ENCODE results near the gene CHSY1.
A peak's percentile ranks its signal among the peaks of the same experiment; 100 is the strongest.

Gene CHSY1

DNA sequence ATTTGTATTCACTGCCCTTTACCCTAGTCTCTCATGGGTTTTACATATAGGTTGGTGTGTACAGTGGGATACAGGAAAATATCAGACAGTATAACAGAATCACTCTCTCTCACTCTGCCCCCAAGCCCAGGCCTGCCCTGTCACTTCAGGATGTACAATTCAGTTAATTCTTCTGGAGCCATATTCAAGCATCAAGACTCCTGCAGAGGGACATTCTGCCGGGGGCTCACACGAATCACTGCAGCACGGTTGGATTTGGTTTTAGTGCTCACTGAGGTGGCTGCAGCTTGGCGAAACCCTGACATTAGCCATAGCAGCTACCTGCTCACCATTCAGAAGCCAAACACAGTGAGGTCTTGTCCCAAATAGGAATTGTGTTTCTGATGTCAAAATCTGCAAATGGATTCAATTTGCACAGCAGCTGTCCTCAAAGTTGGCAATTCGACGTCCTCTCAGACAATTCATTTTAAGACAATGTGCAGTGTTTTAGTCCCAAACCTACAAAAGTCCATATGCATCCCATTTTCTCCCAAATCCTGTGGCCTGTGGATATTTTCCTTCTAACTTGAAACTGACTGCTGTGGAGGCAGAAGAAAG lies 82.9 kb downstream of the CHSY1 start:
- no peak for DNase-seq

DNA sequence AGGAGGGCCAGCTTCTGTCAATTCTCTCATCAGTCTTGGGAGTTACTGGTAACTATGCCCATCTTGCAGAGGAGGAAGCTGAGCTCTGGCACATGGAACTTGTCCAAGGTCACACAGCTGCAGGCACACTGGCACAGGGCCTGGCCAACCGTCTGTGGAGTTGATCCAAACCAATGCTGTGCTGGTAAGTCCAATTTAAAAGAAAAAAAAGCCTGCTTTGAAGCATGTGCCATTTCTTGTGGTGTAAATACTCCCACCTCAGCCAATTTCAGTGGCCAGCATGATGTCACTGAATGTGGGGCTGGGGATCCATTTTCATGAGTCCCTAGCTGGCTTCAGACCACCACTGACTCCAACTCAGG lies 83.4 kb downstream of the CHSY1 start:
- no peak for DNase-seq

DNA sequence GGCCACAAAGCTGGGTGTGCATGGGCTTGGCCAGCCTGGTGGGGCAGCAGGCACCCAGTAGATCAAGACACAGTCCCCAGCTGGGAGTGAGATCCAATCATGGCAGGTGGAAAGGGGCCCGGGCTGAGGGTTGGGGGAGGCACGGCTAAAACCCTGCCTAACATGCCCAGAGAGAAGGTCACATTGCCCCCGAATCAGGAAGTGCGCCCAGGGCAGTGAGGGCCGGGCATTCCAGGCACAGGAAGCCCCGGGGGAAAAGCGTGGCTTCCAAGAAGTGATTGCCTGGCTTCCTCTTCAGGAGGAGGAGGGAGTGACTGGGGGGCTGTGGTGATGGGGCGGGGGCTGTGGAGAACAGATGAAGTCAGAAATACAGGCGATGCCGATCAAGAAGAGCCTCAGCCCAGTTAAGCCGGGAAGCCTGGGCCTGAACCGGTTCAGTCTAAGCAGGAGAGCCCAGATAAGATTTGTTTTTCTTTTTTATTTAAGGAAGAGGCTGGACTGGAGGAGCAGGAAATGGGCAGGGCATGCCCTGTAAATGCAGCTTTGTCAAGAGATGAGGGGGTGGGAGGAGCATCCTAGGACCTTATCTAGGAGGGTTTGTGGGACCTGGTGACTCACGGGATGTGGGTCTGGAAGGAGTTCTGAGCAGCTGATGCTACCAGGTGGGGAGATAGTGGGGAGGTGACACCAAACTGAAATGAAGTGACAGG lies 83.9 kb downstream of the CHSY1 start:
- no peak for DNase-seq

DNA sequence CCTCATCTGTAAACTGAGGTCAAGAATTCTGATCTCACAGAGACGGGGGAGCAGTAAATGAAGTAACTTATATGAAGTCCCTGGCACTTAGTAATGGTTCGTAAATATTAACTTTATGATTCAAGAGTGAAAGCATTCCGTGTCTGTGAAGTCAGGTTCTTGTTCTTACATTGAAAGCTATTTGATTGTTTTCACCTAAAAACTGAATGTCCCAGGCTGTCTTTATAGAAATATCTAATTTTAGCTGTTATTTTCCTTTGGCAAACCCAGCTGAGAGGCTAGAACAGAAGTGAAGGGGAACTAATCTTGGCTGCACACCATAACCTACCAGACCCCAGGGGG lies 84.5 kb downstream of the CHSY1 start:
- DNase-seq, result no peak

DNA sequence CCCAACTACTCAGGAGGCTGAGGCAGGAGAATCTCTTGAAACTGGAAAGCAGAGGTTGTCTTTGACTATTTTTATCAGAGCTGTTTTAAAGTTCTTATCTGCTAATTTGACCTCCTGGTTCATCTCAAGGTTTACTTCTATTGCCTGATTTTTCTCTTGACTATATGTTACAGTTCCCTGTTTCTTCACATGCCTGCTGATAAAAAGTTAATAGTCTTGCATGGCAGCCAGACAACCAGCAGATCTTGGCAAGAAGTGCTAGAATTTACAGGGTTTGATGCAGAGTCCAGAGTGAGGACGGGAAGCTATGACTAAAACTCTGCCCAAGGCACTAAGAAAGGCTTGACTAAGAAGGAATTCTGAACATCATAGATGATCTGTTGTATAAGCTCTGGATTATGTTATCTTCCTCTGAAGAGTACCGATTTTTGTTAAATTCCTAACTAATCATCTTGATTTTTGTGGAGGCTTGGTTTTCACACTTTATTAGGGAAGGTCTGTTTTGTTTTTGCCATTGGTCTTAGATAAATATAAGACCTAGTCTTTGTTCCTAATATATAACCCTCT lies 85.9 kb downstream of the CHSY1 start:
- DNase-seq, result no peak

DNA sequence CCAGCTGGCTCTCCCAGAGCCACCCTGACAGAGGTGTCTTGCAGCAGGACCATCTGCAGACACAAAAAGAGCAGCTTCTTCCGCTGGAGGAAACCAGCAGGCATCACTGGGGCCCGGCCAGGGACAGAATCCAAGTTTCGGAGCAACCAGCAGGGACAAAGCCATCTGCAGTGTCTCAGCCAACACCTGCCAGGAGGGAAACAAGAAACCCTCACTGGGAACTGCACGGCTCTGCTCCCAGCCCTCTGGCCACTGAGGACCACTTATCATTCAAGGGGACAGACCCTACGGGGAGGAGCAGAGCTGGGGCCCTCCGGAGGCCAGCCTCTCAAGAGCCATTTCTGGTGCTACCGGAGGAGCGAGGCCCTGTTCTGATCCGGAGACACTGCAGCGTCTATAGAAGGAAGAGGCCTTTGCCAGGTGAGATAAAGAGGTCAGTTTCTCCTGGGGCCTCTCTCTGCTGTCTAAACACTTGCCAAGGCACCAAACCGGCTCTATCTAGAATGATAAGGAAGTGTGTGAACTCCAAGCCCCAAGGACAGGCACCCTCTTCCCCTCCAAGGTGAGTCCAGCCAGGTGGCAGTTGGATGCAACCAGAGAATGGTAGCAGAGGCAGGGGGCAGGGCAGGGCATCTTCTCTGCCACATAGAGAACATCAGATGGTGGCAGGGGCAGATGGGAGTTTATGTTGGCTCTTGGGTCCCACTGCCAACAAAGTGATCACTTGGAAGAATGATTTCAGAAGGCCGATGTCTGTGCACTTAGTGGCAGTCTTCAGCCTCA lies 89.0 kb downstream of the CHSY1 start:
- peak in 1 of 3 experiments; percentile 65 for DNase-seq

DNA sequence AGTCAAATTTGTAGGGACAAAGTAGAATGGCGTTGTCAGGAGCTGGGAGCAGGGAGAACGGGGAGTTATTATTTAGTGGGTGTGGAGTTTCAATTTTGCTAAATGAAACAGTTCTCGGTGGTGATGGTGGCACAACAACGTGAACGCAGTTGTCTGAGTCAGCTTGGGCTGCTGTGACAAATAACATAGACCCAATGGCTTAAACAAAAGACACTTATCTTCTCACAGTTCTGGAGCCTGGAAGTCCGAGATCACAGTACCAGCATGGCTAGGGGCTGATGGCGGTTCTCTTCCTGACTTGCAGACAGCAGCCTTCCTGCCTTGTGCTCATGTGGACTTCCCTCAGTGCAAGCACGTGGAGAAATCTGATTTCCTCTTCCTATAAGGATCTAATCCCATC lies 90.2 kb downstream of the CHSY1 start:
- no peak for DNase-seq

DNA sequence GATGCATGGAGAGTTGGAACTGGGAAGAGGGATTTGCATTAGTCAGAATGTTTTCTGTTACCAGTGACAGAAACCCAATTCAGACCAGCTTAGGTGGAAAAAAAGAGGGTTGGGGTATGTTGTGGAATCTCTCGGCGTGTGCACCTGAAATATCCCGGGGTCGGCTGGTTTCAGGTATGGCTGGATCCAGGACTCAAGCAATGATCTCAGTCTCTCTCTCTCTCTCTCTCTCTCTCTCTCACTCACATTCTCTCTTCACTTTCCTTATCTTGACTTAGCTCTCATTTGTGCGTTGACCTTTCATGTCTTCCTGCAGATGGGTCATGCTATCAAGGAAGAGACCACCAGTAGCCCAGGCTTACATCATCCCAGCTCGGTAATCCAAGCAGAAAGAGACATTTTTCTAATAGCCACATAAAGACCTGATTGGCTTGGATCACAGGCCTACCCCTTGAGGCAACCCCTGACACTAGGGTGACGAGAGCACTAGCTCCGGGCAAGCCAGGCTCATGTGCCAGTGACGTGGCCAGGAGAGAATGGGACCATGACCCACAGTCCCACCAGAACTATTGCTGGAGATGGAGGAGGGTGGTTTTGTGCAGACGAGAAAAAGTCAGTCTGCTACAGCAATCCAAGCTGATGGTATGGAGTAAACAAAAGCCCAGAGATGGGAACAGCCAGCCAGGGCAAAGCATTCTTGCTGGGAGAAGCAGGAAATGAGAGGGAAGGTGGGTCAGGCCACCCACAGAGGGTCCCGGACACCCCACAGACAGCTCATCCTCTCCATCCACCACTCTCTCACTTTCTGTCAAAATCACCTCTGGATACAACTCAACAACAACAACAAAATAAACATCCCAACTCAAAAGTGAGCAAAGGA lies 91.7 kb downstream of the CHSY1 start:
- DNase-seq, result no peak

DNA sequence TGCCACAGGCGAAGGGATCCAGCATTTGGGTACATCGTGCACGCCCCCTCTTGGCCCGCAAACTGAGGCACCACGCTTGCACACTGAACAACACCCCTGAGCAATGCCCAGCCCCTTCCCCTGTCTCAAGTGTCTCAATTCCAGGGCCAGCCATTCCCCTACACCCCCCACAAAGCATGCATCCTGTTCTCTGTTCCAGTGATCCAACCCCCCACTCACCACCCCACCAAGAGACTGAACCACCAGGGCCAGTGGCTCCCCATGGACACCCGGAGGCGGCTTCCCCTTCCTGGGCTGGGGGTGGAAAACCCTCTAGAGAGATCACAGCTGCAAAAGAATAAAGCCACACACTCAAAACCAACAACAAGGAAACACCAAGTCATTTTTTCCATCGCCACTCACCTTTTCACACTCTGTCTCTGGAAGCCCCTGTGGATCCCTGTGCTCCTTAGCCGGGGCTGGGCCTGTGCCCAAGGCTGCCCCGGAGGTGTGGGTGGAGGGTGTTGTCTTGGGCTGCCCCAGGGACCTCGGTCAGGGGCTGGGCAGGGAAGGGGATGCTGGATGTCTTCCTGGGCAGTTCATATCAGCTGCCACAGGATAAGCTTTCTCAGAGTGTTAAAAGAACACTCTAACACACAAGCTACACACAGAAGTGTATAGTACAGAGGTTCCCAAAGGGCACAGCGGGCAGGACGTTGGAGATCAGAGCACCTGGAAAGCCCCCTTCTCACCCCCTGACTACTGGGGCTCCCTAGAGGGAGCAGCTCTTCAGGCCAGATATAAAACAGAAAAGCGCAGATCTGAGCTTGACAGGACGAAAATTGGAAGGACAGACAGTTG lies 92.5 kb downstream of the CHSY1 start:
- DNase-seq, result no peak

DNA sequence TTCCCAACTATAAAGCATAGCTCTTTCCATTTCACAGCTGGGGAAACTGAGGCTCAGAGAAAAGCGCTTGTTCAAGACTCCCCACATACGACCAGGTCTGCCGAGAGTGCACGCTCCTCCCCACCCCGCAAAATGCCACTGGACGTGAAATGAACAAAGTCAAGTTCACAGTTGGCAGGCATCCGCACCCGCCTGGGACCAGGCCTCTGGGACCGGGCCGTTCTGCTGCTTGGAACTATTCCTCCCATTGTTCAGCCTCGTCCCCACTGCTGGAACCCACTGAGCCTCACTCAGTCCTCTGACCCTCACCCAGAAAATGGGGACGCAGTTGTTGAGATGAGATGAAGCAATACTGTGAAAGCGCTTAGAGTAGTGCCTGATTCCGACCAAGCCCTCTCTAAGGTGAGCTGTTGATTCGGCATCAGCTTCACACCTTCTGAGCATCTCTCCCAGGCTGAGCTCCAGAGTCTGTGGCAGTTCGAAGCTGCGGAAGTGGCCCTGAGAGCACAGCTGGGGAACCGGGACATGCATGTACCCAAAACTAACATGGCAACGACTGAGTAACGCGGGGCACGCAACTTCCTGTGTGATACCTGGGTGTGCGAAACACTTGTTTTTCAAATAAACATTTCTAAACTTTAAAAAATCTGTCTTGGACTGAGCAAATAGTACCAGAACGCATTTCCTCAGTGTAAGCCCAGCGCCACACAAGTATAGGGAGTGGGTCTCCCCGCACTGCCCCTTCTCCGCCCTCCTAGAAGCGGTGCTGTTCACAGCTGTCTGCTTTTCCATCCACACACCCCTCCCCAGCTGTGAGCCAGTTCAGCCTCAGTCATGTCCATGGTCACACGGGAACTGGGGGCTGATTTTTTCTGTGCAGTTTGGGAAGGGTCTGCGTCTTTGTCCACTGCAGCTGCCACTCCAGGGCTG lies 93.4 kb downstream of the CHSY1 start:
- DNase-seq, result no peak

DNA sequence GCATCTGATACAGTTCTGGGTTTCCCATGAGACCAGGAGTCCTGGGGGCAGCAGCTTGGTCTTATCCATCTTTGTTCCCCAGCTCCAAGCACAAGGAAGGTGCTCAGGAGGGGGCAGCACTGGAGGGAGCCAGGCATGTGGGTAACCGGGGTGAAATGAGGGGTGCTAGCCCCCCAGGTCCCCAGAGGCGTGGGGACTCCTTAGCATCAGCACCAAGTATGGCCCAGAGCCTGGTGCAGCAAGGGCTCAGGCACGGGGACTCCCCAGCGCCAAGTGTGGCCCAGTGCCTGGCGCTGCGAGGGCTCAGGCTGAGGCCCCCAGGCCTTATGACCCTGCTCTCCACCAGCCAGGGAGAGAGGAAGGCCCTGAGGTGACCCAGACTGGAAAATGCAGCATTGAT lies 94.1 kb downstream of the CHSY1 start:
- no peak for DNase-seq

DNA sequence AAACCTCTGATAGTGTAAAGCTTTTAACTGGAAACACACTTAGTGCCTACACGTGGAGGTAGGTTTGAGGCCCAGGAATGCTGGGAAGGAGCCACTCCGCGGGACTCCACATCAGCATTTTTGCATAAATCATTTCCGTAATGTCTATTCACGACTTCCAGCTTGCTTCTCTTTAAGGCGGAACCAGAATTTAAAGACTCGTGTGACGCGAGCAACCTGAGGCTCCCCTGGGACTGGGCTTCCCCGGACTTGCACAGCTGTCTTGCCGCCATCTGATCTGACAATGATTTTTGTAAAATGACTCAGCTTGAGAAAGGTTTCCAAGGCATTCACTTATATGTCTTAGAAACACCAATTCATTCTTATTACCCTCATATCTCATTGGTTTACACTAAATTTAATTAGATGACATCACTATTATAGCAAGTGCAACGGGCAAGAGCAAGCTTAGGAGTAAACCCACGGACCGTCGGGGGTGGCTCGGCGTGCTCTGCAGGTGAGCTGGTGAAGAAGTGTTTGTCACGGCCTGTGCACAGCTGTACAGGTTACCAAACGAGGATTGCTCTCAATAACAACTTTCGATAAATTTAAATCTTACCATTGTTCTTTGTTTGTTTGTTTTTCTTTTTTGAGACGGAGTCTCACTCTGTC lies 95.2 kb downstream of the CHSY1 start:
- DNase-seq, result peak in 1 of 3 experiments; percentile 92

DNA sequence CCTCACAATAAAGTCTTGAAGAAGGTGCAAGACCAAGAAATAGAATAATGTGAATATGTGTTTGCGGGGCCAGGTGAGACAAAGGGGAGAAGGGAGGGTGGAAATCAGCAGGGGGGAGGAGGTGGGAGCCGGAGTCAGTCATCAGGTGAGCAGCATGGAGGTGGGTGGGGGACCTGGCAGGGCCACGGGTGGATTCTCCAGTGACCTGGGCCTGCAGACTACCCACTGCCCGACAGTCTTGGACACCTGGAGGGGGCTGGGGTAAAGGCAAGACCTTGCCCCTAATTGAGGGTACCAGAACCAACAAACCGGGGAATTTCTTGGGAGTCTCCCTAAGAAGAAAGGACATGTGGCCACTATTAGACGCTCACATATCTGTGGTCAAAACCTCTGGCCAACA lies 95.8 kb downstream of the CHSY1 start:
- DNase-seq, result no peak

DNA sequence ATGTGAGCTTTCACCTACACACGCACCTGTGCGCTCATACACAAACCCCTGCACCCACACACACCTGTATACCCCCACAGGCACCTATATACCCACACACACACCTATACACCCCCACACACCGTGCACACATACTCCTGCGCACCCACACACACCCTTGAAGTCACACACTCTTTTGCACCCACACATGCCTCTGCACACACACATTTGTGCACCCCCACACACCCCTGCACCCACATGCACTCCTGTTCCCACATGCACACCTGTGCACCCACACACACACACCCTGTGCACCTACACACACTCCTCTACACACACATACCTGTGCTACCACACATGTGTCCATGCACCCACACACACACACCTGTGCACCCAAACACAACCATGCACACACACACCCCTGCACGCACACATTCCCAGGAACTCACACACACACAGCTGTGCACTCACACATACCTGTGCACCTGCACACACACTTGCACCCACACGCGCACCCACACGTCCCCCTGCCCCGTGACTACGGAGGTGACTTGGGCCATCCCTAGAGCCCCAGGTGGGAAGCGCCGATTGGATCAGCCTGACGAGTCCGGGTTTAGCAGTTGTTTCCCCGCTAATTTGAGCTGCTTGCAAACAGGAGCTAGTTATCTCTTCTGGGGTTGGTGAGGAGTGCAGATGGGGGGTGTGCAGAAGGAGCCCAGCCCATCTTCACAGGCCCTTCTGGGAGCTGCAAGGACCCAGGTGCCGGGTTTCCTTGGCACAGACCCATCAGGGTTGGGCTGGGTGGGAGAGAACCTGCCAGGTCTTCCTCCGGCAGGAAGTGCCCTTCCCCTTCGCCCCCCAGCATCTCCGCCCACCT lies 97.8 kb downstream of the CHSY1 start:
- DNase-seq, result no peak

DNA sequence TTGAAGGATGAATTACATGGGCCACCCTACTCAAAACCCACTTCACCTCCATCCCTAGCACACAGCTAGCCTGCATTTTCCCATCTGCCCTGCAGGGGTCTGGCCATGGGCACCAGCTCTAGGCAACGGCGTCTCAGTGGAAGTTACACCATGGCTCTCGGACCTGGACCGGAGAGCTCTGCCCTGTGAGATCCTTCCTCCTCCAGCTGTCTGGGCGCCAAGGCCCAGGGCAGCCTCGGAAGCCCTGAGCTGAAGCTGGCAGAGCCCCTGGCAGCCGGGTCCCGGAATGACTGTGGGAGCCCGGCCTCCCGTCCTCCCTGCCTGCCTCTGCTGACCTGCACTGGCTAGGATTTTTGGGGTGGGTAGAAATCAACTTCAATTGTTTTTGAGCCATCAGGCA lies 98.9 kb downstream of the CHSY1 start:
- DNase-seq, result no peak

DNA sequence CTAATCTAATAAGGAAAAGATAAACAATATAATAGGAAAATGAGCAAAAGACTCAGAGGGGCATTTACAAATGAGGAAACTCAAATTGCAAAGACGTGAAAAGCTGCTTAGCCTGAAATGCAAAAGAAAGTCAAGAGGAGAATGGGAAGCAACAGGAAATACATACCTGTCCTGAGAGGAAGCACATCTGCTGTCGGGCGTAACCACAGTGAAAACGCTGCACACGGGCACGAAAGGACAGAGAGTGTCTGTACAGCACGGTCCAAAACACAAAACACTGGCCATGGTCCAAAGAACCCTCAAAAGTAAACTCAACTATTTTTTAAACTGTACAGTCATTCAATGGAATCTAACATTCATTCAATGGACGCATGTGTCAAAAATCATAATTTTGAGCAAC lies 100.6 kb downstream of the CHSY1 start:
- no peak for DNase-seq

DNA sequence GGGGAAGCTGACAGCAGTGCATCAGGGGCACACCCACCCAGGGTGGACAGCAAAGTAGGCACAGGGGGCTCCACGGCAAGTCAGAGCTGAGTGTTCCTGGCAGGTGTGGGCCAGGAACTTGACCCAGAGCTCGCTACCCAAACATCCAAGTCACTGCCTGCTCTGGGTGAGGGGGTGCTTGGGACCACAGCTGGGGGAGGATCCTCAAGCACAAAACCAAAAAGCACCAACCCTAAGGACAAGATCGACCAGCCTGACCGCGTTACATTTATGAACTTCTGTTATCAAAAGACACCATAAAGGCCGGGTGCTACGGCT lies 101.2 kb downstream of the CHSY1 start:
- DNase-seq, result no peak

DNA sequence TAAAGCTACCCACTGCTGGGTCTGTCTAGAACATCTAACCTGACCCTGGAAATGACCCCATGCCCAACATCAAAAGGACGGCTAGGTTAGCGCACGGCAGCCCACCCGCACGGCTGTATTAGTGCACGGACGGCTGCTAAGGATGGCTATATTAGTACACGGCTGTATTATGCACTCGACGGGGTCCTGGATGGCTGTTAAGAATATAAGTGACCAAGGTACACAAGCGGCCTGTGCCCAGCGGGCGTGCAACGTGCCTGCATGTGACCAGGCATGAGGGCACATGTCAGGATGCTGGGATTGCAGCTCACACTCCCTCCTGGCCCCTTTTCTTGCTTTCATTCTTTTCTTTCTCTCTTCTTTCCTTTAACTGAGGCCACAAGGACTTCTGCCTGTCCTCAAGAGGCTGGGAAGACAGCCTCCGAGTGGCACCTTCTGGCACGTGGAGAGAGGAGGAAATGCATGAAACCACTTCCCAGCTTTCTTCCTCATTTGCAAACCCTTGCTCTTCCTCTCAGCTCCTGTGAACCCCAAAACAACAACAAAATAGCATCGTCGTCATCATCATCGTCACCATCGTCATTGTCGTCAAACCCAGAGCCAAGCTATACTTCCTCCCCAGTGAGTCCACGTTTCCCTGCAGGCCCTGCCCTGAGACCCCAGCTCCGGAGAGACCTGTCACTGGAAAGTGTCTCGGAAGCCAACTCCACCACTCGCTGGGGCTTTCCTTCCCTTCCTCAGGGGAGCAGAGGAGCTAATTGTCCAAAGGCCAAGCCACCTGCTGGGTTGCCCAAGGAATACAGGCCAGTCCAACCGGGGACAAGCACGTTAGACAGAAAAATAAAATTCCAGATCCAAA lies 101.8 kb downstream of the CHSY1 start:
- DNase-seq, result no peak
